ENCODE measurements around the gene ATPAF1.

The ATPAF1 gene

GRCh38 chr1:46690931-46691421 is 22.8 kb upstream of the ATPAF1 start (continued):
- TF ChIP-seq INSM2 (tag by site-specific recombination; IDR thresholded peaks at IDR 0.05): peak; percentile 72
- no peak for TF ChIP-seq ZNF426 (tag by site-specific recombination; IDR thresholded peaks at IDR 0.05)
- TF ChIP-seq ZNF843 (tag by site-specific recombination; IDR thresholded peaks at IDR 0.05): peak; percentile 90
- no peak for TF ChIP-seq ZNF391 (tag by site-specific recombination; IDR thresholded peaks at IDR 0.05; ENCODE audit: borderline replicate concordance, low read depth)
- TF ChIP-seq ZNF785 (tag by site-specific recombination; IDR thresholded peaks at IDR 0.05): no peak
- TF ChIP-seq RBAK (tag by site-specific recombination; IDR thresholded peaks at IDR 0.05): no peak
- TF ChIP-seq ZBTB7A (tag by site-specific recombination; IDR thresholded peaks at IDR 0.05; ENCODE audit: low read depth): no peak
- peak; percentile 90 for TF ChIP-seq ZEB2 (tag by site-specific recombination; IDR thresholded peaks at IDR 0.05)
- no peak for TF ChIP-seq SETDB1 (IDR thresholded peaks at IDR 0.05; ENCODE audit: insufficient read length, low read length)
- peak; percentile 94 for TF ChIP-seq SCRT1 (tag by site-specific recombination; IDR thresholded peaks at IDR 0.05; ENCODE audit: borderline replicate concordance)
- TF ChIP-seq SP3 (tag by site-specific recombination; IDR thresholded peaks at IDR 0.05): no peak
- no peak for TF ChIP-seq ZNF121 (tag by site-specific recombination; IDR thresholded peaks at IDR 0.05)
- peak; percentile 91 for TF ChIP-seq BCL11B (tag by site-specific recombination; IDR thresholded peaks at IDR 0.05; ENCODE audit: low read depth)
- TF ChIP-seq ZNF26 (tag by site-specific recombination; IDR thresholded peaks at IDR 0.05): no peak
- TF ChIP-seq ZNF239 (tag by site-specific recombination; IDR thresholded peaks at IDR 0.05): no peak
- peak; percentile 80 for TF ChIP-seq ZNF24 (tag by site-specific recombination; IDR thresholded peaks at IDR 0.05)
- peak; percentile 90 for TF ChIP-seq ZBTB44 (tag by site-specific recombination; IDR thresholded peaks at IDR 0.05)
- TF ChIP-seq ZNF157 (tag by site-specific recombination; IDR thresholded peaks at IDR 0.05): no peak
- no peak for TF ChIP-seq ZNF23 (tag by site-specific recombination; IDR thresholded peaks at IDR 0.05; ENCODE audit: borderline replicate concordance)
- TF ChIP-seq ZNF624 (tag by site-specific recombination; IDR thresholded peaks at IDR 0.05): no peak
- no peak for TF ChIP-seq ZNF175 (tag by site-specific recombination; IDR thresholded peaks at IDR 0.05)
- no peak for TF ChIP-seq ZNF777 (tag by site-specific recombination; IDR thresholded peaks at IDR 0.05; ENCODE audit: borderline replicate concordance)
- TF ChIP-seq KLF1 (tag by site-specific recombination; IDR thresholded peaks at IDR 0.05): no peak
- TF ChIP-seq ZFP37 (tag by site-specific recombination; IDR thresholded peaks at IDR 0.05): no peak
- no peak for TF ChIP-seq ZNF704 (tag by site-specific recombination; IDR thresholded peaks at IDR 0.05)
- TF ChIP-seq ZNF585B (tag by site-specific recombination; IDR thresholded peaks at IDR 0.05): no peak
- TF ChIP-seq ZBTB10 (tag by site-specific recombination; IDR thresholded peaks at IDR 0.05): no peak
- no peak for TF ChIP-seq ZNF670 (tag by site-specific recombination; IDR thresholded peaks at IDR 0.05; ENCODE audit: low read depth)
- TF ChIP-seq ZNF202 (tag by site-specific recombination; IDR thresholded peaks at IDR 0.05; ENCODE audit: borderline replicate concordance): no peak
- no peak for TF ChIP-seq ZNF768 (tag by site-specific recombination; IDR thresholded peaks at IDR 0.05)
- no peak for TF ChIP-seq ZNF248 (tag by site-specific recombination; IDR thresholded peaks at IDR 0.05)
- TF ChIP-seq ZSCAN16 (tag by site-specific recombination; IDR thresholded peaks at IDR 0.05): no peak
- TF ChIP-seq ZNF341 (tag by site-specific recombination; IDR thresholded peaks at IDR 0.05; ENCODE audit: low read depth): peak; percentile 74
- 0 out of 2 replicates have a peak, but pooled peaks have one; percentile 17 for TF ChIP-seq KLF9 (tag by site-specific recombination; IDR thresholded peaks at IDR 0.05; ENCODE audit: low read depth)
- no peak for TF ChIP-seq ZNF510 (tag by site-specific recombination; IDR thresholded peaks at IDR 0.05; ENCODE audit: insufficient replicate concordance)

Measured in HEK293 (cell line).